Suppressor macrophage treated with lipopolysaccharide for 1 hour (primary cell): ENCODE data around the gene PCDHGC4.

Experiments used
- DNase-seq, 3 donors: peaks; one replicate each; pipeline ENCODE4 v3.0.0-alpha.2; 2020 to 2022

Gene PCDHGC4

DNA sequence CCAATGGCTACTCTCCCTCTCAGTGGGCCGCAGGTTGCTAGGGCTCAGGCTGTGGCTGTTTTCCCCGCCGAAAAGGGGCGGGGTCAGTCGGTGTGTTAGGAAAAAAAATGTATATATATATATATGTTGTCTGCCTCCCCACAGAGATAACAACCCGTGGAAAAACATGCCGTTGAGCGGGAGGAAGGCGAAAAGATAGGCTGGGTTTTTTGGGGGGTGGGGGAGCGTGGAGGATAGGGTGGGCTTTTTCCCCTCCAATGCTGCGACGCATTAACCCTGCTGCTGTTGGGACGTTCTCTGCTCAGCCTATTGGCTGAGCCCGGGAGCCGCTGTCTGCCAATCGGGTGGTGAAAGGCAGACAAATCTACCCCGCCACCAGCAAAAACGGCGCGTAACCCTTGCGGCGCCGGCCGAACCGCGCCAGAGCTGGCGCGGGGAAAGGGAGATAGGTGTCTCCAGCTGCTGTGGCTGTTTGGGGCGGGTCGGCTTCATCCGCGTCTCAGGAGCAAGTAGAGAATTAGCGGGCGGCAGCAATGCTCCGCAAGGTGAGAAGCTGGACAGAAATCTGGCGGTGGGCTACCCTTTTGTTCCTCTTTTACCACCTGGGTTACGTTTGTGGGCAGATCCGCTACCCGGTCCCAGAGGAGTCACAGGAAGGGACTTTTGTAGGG lies at the start of gene PCDHGC4:
PCDHGC4 (plus strand) TSS at position 390 of the 671 bp plus-strand sequence; CDS start at position 534, 144 bp downstream.
- DNase-seq, result no peak

DNA sequence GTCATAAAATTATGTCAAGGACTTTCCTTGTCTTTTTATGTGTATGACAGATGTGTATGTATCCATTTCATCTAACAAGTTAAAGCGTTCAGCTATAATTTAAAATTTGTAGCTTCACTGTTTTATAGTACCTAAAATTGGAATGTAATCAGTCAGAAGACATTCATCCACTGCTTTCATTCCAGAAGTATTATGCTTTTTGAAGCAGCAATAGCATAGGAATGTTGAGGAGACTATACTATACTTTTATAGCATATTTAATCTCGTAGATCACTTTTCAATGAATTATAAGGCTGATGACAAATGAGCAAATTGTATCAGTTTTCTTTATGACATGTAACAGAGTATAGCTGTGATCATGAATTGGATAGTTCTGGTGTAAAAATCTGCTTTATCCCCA lies 47.6 kb upstream of the PCDHGC4 start:
- no peak for DNase-seq

DNA sequence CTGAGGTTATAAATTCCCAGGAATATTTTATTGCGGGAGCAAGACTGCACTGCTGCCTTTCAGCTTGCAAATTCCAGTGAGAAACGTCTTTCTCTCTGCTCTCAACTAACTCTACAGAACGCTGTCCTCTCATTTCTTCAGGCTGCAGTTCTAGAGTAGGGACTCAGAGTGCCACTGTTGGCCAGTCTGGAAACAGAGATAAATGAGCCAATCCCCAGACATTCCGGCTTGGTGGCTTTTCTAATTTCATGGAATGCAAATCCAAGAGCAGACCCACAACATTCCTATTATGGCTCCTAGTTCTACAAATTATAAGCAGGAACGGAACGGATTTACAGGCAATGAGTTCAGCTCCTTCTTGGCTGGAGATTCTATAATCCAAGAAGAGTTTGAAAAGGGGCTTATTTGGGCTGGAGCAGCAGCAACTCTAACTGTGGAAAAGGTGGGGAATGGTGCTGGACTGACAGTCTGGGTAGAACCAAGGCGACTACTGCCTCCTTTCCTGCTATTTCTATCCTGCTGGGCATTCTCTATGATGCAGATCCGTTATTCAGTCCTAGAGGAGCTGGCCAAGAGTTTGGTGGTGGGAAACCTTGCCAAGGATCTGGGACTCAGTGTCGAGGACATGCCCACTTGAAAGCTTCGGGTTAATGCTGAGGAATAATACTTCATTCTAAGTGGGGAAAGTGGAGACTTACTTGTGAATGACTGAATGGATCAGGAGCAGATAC lies 45.3 kb upstream of the PCDHGC4 start:
- DNase-seq, result no peak

- no peak for DNase-seq
Observed at GRCh38 chr5:141440341-141440740, 44.5 kb upstream of the PCDHGC4 start.

DNA sequence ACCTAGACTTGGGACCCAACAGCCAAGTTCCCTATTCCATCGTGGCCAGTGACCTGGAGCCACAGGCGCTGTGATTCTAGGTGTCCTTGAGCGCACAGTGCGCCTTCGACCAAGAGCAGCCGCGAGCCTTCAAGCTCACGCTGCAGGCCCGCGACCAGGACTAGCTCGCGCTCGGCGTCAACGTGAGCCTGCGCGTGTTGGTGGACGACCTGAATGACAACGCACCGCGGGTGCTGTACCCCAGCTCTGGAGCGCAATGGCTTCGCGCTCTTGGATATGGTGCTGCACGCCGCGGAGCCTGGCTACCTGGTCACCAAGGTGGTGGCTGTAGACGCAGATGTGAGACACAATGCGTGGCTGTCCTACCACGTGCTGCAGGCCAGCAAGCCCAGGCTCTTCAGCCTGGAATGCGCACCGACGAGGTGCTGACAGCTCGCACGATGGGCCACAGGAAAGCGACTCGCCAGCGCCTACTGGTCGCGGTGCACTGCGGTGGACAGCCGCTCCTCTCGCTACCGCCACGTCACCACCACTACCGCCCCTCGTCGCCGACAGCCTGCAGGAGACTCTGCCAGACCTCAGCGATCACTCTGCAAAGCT lies 43.2 kb upstream of the PCDHGC4 start:
- no peak for DNase-seq

GRCh38 chr5:141465351-141465750 lies 19.5 kb upstream of the PCDHGC4 start:
- DNase-seq, result no peak

DNA sequence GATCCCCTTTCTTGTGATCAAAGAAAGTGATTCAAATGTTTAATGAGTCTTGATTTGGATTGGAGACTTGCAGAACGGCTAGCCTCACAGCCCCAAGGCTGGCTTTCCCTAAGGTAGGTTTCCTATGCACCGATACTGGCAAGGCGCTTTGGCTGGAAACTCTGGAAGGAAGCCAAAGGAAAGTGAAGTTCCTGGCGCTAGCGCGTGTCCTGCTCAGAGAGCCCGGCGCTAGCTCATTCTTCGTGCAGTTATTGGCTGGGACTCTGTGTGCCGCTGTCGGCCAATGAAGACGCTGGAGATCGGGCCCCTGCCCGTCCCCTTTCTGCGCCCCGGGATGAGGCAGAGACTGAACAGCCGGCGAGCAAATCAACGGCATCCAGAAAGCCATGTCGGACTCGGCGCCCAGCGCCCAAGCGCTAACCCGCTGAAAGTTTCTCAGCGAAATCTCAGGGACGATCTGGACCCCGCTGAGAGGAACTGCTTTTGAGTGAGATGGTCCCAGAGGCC lies 9.2 kb upstream of the PCDHGC4 start, which contains the start of gene PCDHGC3:
PCDHGC3 (plus strand) TSS at position 342 of the 507 bp plus-strand sequence; CDS start at position 493, 151 bp downstream.
- DNase-seq, result peak; percentile 85 to 90 (median 87)

- DNase-seq, result peak; percentile 34 to 61 (median 54)
Observed at GRCh38 chr5:141476132-141476911, 8.5 kb upstream of the PCDHGC4 start.

DNA sequence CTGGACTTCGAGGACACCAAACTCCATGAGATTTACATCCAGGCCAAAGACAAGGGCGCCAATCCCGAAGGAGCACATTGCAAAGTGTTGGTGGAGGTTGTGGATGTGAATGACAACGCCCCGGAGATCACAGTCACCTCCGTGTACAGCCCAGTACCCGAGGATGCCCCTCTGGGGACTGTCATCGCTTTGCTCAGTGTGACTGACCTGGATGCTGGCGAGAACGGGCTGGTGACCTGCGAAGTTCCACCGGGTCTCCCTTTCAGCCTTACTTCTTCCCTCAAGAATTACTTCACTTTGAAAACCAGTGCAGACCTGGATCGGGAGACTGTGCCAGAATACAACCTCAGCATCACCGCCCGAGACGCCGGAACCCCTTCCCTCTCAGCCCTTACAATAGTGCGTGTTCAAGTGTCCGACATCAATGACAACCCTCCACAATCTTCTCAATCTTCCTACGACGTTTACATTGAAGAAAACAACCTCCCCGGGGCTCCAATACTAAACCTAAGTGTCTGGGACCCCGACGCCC lies 7.7 kb upstream of the PCDHGC4 start:
- no peak for DNase-seq

GRCh38 chr5:141477815-141478214 lies 7.0 kb upstream of the PCDHGC4 start:
- DNase-seq, result no peak

DNA sequence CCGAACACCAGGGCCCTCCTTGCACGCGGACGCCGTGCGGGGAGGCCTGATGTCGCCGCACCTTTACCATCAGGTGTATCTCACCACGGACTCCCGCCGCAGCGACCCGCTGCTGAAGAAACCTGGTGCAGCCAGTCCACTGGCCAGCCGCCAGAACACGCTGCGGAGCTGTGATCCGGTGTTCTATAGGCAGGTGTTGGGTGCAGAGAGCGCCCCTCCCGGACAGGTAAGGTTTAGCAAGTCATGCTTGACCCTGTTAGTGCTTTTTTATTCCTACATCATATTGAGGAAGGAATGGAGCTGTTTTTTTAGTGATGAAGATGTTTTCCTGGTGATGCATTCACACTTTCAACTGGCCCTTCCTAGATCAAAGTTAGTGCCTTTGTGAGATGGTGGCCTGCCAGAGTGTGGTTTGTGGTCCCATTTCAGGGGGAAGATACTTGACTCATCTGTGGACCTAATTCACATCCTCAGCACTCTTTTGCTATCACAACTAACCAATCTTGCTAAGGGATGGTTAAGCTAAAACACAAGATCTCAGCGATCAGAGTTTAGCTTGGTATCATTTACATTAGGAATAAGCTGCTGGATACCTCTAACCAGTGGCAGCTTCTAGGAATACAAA lies 6.4 kb upstream of the PCDHGC4 start:
- DNase-seq, result no peak

- DNase-seq, result peak in 2 of 3 donors; percentile 23 to 42
Observed at GRCh38 chr5:141479776-141480175, 5.1 kb upstream of the PCDHGC4 start.

DNA sequence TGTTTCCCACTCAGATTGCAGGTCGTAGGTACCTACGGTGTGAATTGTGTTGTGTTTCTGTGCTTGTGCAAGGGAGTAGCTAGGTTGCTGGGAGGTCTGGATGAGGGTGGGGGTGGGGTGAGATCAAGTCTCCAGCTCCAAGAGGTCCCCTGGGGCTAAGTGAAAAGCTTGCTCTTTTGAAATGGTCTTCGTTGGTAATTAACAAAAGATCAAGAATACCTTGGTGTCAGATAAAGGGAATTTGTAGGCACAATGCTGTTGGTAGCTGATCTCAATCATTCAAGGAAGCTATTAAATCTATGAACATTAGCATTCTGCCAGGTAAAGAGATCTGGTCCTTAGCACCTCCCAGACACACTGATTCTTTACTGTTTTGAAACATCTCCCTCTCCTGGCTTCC lies 928 bp upstream of the PCDHGC4 start:
- no peak for DNase-seq

- no peak for DNase-seq
Observed at GRCh38 chr5:141484310-141484640, 555 bp upstream of the PCDHGC4 start.

DNA sequence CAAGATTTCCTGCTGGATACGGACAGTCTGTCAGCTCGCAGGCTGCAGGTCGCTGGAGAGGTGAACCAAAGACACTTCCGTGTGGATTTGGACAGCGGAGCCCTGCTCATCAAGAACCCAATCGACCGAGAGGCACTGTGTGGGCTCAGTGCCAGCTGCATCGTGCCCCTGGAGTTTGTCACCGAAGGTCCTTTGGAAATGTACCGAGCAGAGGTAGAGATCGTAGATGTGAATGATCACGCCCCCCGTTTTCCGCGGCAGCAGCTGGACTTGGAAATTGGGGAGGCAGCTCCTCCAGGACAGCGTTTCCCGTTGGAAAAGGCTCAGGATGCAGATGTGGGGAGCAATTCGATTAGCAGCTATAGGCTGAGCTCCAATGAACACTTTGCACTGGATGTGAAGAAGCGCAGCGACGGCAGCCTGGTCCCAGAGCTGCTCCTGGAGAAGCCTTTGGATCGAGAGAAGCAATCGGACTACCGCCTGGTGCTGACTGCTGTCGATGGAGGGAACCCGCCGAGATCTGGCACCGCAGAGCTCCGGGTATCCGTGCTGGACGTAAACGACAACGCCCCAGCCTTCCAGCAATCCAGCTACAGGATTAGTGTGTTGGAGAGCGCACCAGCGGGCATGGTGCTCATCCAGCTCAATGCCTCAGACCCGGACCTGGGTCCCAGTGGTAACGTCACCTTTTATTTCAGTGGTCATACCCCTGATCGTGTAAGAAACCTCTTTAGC lies 658 bp downstream of the PCDHGC4 start:
- DNase-seq, result no peak

DNA sequence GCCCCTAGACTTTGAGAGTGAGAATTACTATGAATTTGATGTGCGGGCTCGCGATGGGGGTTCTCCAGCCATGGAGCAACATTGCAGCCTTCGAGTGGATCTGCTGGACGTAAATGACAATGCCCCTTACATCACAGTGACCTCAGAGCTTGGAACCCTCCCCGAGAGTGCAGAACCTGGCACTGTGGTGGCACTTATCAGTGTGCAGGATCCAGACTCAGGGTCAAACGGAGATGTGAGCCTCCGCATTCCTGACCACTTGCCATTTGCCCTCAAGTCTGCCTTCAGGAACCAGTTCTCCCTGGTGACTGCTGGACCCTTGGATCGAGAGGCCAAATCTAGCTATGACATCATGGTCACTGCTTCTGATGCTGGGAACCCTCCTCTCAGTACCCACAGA lies 1.3 kb downstream of the PCDHGC4 start:
- no peak for DNase-seq

DNA sequence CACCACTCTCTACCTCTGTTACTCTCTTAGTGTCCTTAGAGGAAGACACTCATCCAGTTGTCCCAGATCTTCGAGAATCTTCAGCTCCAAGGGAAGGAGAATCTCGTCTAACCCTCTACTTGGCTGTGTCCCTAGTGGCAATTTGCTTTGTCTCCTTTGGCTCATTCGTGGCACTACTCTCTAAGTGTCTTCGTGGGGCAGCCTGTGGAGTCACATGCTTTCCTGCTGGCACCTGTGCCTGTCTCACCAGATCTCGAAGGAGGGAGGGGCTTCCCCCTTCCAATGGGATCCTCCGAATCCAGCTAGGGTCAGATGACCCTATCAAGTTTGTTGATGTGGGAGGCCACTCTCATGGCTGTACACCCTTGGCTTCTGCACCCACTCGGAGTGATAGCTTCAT lies 2.3 kb downstream of the PCDHGC4 start:
- no peak for DNase-seq

GRCh38 chr5:141488591-141489561 lies 4.0 kb downstream of the PCDHGC4 start, which contains the start of gene PCDHGC5:
PCDHGC5 (plus strand) TSS chr5:141489081; CDS start chr5:141489241, 160 bp downstream.
- no peak for DNase-seq

DNA sequence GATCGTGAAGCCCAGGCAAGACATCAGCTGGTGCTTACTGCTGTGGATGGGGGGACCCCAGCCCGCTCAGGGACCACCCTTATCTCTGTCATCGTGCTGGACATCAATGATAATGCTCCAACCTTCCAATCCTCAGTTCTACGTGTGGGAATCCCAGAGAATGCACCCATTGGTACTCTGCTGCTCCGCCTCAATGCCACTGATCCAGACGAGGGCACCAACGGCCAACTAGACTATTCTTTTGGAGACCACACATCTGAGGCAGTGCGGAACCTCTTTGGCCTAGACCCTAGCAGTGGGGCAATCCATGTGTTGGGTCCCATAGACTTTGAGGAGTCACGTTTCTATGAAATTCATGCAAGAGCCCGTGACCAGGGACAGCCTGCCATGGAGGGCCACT lies 5.0 kb downstream of the PCDHGC4 start:
- no peak for DNase-seq

DNA sequence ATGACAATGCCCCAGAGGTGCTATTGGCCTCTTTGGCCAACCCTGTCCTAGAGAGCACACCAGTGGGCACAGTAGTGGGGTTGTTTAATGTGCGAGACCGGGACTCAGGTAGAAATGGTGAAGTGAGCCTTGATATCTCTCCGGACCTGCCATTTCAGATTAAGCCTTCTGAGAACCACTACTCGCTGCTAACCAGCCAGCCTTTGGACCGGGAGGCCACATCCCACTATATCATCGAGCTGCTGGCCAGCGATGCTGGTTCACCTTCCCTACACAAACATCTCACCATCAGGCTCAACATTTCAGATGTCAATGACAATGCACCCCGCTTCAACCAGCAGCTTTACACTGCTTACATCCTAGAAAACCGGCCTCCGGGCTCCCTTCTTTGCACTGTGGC lies 5.4 kb downstream of the PCDHGC4 start:
- DNase-seq, result no peak
